Measurements from ENCODE around the gene TSPAN4.

The TSPAN4 gene

DNA sequence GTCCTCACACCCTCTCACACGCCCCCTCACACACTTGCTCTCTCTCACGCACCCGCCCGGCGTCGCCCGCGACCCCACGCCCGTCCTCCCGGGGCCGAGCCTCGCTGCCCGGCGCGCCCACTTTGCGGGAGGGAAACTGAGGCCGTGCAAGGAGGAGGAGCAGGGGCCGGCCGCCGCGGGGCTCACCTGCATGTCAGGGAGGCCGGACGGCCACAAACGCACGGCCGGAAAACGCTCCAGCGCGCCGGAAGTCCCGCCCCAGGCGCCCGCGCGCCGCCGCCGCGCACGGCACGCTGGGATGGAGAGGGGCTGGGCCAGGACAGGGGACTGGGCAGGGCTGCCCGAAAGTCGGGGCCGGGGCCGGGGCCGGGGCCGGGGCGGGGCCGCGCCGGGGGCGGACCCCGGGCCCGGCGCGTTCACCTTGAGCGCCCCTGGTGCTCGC is 68.0 kb downstream of the TSPAN4 start, which contains the start of gene CHID1:
CHID1 (minus strand) TSS at position 222 of the 442 bp plus-strand sequence. CDS start 5,994 bp downstream, outside the sequence.
- TF ChIP-seq ESRRG (CRISPR knock-in tag; IDR thresholded peaks at IDR 0.05) (no peak), RARB (CRISPR knock-in tag; IDR thresholded peaks at IDR 0.05) (no peak), SNAI2 (CRISPR knock-in tag; IDR thresholded peaks at IDR 0.05) (no peak), ZFP3 (CRISPR knock-in tag; IDR thresholded peaks at IDR 0.05) (no peak), ZNF8 (CRISPR knock-in tag; IDR thresholded peaks at IDR 0.05) (no peak), TCF4 (CRISPR knock-in tag; IDR thresholded peaks at IDR 0.05; ENCODE audit: borderline replicate concordance) (no peak), ZFP30 (CRISPR knock-in tag; IDR thresholded peaks at IDR 0.05) (no peak), ZC3H10 (CRISPR knock-in tag; IDR thresholded peaks at IDR 0.05) (no peak), ISL1 (CRISPR knock-in tag; IDR thresholded peaks at IDR 0.05) (no peak), OSR1 (CRISPR knock-in tag; IDR thresholded peaks at IDR 0.05) (no peak), BACH2 (CRISPR knock-in tag; IDR thresholded peaks at IDR 0.05; ENCODE audit: borderline replicate concordance) (no peak), CSDC2 (CRISPR knock-in tag; IDR thresholded peaks at IDR 0.05) (no peak), ARNTL (CRISPR knock-in tag; IDR thresholded peaks at IDR 0.05; ENCODE audit: borderline replicate concordance, low read depth) (no peak), GLIS3 (CRISPR knock-in tag; IDR thresholded peaks at IDR 0.05) (no peak)
- TF ChIP-seq, protein P1, sequence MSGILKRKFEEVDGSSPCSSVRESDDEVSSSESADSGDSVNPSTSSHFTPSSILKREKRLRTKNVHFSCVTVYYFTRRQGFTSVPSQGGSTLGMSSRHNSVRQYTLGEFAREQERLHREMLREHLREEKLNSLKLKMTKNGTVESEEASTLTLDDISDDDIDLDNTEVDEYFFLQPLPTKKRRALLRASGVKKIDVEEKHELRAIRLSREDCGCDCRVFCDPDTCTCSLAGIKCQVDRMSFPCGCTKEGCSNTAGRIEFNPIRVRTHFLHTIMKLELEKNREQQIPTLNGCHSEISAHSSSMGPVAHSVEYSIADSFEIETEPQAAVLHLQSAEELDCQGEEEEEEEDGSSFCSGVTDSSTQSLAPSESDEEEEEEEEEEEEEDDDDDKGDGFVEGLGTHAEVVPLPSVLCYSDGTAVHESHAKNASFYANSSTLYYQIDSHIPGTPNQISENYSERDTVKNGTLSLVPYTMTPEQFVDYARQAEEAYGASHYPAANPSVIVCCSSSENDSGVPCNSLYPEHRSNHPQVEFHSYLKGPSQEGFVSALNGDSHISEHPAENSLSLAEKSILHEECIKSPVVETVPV (CRISPR knock-in tag; IDR thresholded peaks at IDR 0.05): no peak
- TF ChIP-seq, protein P2, sequence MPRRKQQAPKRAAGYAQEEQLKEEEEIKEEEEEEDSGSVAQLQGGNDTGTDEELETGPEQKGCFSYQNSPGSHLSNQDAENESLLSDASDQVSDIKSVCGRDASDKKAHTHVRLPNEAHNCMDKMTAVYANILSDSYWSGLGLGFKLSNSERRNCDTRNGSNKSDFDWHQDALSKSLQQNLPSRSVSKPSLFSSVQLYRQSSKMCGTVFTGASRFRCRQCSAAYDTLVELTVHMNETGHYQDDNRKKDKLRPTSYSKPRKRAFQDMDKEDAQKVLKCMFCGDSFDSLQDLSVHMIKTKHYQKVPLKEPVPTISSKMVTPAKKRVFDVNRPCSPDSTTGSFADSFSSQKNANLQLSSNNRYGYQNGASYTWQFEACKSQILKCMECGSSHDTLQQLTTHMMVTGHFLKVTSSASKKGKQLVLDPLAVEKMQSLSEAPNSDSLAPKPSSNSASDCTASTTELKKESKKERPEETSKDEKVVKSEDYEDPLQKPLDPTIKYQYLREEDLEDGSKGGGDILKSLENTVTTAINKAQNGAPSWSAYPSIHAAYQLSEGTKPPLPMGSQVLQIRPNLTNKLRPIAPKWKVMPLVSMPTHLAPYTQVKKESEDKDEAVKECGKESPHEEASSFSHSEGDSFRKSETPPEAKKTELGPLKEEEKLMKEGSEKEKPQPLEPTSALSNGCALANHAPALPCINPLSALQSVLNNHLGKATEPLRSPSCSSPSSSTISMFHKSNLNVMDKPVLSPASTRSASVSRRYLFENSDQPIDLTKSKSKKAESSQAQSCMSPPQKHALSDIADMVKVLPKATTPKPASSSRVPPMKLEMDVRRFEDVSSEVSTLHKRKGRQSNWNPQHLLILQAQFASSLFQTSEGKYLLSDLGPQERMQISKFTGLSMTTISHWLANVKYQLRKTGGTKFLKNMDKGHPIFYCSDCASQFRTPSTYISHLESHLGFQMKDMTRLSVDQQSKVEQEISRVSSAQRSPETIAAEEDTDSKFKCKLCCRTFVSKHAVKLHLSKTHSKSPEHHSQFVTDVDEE (CRISPR knock-in tag; IDR thresholded peaks at IDR 0.05): no peak
- peak; percentile 96 for ATAC-seq

DNA sequence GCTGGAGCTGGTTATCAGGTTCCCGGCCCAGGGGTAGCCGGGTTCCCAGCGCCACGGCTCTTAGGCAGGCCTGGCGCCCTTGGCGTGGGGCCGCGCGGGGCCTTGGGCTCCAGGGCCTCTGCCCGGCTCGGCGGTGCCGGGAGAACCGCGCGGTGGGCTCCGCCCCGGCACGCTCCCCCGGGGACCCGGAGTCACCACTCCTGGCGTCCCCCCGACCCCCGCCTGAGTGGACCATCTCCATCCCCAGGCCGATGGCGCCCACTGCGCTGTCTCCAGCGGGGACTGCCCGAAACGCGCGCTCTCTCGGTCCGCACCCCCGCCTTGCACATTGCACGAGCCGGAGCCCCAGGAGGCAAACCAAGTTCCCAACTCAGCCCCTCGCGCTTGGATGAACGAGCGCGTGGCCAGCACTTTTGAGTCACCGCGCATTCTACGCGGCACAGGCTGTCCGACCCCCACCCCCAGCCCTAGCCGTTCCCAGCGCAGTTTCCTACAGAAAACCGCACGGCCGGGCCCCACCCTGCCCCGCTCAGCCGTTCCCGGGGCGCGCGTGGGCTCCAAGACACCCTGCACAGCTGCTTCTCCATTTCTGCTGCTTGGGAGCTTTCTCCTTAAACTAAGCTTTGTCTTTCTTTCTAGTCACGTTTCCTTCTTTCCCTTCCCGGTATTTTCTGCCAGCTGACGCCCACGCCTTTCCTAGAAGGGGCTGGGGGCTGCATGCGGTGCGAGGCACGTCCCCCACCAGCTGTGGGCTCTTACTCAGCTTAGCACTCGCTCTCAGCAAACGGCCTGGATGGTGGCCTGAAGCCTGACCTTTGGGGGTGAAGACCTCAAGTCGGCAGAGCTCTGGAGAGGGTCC is 68.6 kb downstream of the TSPAN4 start:
- ATAC-seq: peak; percentile 43
- TF ChIP-seq TOX (CRISPR knock-in tag; IDR thresholded peaks at IDR 0.05; ENCODE audit: borderline replicate concordance) (no peak), CSDC2 (CRISPR knock-in tag; IDR thresholded peaks at IDR 0.05) (no peak), ZNF565 (CRISPR knock-in tag; conservative IDR thresholded peaks at IDR 0.05; ENCODE audit: low read depth) (no peak), GLIS3 (CRISPR knock-in tag; IDR thresholded peaks at IDR 0.05) (no peak), ZC3H10 (CRISPR knock-in tag; IDR thresholded peaks at IDR 0.05) (no peak), ESRRG (CRISPR knock-in tag; IDR thresholded peaks at IDR 0.05) (no peak), RARB (CRISPR knock-in tag; IDR thresholded peaks at IDR 0.05) (no peak), TCF4 (CRISPR knock-in tag; IDR thresholded peaks at IDR 0.05; ENCODE audit: borderline replicate concordance) (no peak), SNAI2 (CRISPR knock-in tag; IDR thresholded peaks at IDR 0.05) (no peak), ARNTL (CRISPR knock-in tag; IDR thresholded peaks at IDR 0.05; ENCODE audit: borderline replicate concordance, low read depth) (no peak)
- TF ChIP-seq, protein P3, sequence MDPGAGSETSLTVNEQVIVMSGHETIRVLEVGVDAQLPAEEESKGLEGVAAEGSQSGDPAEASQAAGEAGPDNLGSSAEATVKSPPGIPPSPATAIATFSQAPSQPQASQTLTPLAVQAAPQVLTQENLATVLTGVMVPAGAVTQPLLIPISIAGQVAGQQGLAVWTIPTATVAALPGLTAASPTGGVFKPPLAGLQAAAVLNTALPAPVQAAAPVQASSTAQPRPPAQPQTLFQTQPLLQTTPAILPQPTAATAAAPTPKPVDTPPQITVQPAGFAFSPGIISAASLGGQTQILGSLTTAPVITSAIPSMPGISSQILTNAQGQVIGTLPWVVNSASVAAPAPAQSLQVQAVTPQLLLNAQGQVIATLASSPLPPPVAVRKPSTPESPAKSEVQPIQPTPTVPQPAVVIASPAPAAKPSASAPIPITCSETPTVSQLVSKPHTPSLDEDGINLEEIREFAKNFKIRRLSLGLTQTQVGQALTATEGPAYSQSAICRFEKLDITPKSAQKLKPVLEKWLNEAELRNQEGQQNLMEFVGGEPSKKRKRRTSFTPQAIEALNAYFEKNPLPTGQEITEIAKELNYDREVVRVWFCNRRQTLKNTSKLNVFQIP (CRISPR knock-in tag; IDR thresholded peaks at IDR 0.05; ENCODE audit: borderline replicate concordance, low read depth): no peak
- TF ChIP-seq, protein P2 (CRISPR knock-in tag; IDR thresholded peaks at IDR 0.05): no peak
- TF ChIP-seq, protein P4, sequence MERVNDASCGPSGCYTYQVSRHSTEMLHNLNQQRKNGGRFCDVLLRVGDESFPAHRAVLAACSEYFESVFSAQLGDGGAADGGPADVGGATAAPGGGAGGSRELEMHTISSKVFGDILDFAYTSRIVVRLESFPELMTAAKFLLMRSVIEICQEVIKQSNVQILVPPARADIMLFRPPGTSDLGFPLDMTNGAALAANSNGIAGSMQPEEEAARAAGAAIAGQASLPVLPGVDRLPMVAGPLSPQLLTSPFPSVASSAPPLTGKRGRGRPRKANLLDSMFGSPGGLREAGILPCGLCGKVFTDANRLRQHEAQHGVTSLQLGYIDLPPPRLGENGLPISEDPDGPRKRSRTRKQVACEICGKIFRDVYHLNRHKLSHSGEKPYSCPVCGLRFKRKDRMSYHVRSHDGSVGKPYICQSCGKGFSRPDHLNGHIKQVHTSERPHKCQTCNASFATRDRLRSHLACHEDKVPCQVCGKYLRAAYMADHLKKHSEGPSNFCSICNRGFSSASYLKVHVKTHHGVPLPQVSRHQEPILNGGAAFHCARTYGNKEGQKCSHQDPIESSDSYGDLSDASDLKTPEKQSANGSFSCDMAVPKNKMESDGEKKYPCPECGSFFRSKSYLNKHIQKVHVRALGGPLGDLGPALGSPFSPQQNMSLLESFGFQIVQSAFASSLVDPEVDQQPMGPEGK (CRISPR knock-in tag; IDR thresholded peaks at IDR 0.05; ENCODE audit: borderline replicate concordance): no peak
- TF ChIP-seq, protein P1 (CRISPR knock-in tag; IDR thresholded peaks at IDR 0.05): no peak
